Caco-2 (cell line): ENCODE results near the gene CHI3L2. TPM values are rescaled to one million over a fixed set of nuclear protein-coding genes. Genes with fewer than 3 reads are reported as not detected.

Experiments used
- BruUV-seq: library from RNA; stranded (reverse); fragments of 400-500 nt; replicated peaks from 2 replicates; lab custom pipeline; 2021; lab: Mats Ljungman, UMichigan
- CTCF ChIA-PET: fragments of 300-600 bp; sonication (Branson Sonifier 250); formaldehyde crosslinking; loops from one replicate; lab custom pipeline; 2022; ENCODE audit warnings: antibody characterized with exemption; lab: Charles Lee
- POLR2A ChIA-PET: fragments of 300-600 bp; sonication (Branson Sonifier 250); formaldehyde crosslinking; loops from one replicate; lab custom pipeline; 2022; ENCODE audit warnings: antibody characterized with exemption; lab: Charles Lee
- DNase-seq, 2 experiments: peaks; one replicate each; pipeline versions ENCODE4 v3.0.0 to v3.0.0-alpha.2; 2020 to 2022
- H3K27me3 ChIP-seq: replicated peaks from 2 replicates; pipeline ENCODE4 v1.6.0; 2011; ENCODE audit warnings: low read length; ENCODE audit not compliant: control insufficient read depth, insufficient read depth
- H3K36me3 ChIP-seq: 2 replicates; pipeline ENCODE4 v1.5.1; 2011; ENCODE audit warnings: low read length; ENCODE audit not compliant: control insufficient read depth, insufficient read depth
- H3K4me1 ChIP-seq: fragments of 250-450 bp; sonication (Bioruptor Pico); 2 replicates; pipeline ENCODE4 v1.5.1; 2020; ENCODE audit warnings: mild to moderate bottlenecking
- H3K4me3 ChIP-seq: 2 replicates; pipeline ENCODE4 v1.5.1; 2011; ENCODE audit warnings: low read depth, mild to moderate bottlenecking, control low read depth, low read length
- H3K9me3 ChIP-seq: fragments of 250-450 bp; sonication (Bioruptor Pico); 2 replicates; pipeline ENCODE4 v1.5.1; 2020; ENCODE audit warnings: mild to moderate bottlenecking, moderate library complexity
- H3K27ac Mint-ChIP-seq: one replicate; pipeline ENCODE4 v1.8.0; 2022; ENCODE audit warnings: mixed read lengths; ENCODE audit not compliant: unreplicated experiment
- H3K27me3 Mint-ChIP-seq: one replicate; pipeline ENCODE4 v1.8.0; 2022; ENCODE audit warnings: mixed read lengths; ENCODE audit not compliant: insufficient read depth, unreplicated experiment
- H3K36me3 Mint-ChIP-seq: one replicate; pipeline ENCODE4 v1.8.0; 2022; ENCODE audit warnings: mild to moderate bottlenecking, mixed read lengths; ENCODE audit not compliant: insufficient read depth, unreplicated experiment
- H3K4me1 Mint-ChIP-seq: one replicate; pipeline ENCODE4 v1.8.0; 2022; ENCODE audit warnings: low read depth, mixed read lengths; ENCODE audit not compliant: unreplicated experiment
- H3K4me3 Mint-ChIP-seq: one replicate; pipeline ENCODE4 v1.8.0; 2022; ENCODE audit warnings: mild to moderate bottlenecking, moderate library complexity, mixed read lengths; ENCODE audit not compliant: unreplicated experiment
- H3K9me3 Mint-ChIP-seq: one replicate; pipeline ENCODE4 v1.8.0; 2022; ENCODE audit warnings: mixed read lengths; ENCODE audit not compliant: unreplicated experiment
- CTCF ChIP-seq, 2 experiments: fragments of 200-600 bp in 1 of 2; IDR thresholded peaks; 1 replicate in 1 of 2; 2 replicates in 1 of 2; pipeline versions ENCODE4 v1.5.1 to v1.8.0; 2011 to 2022; ENCODE audit warnings: antibody characterized with exemption in 1 of 2, control low read depth in 1 of 2, inconsistent platforms in 1 of 2, low read depth in 1 of 2, low read length in 1 of 2, mild to moderate bottlenecking in 1 of 2, moderate library complexity in 1 of 2; ENCODE audit not compliant: insufficient read depth in 1 of 2, severe bottlenecking in 1 of 2, unreplicated experiment in 1 of 2
- intact Hi-C: fragments of 100-400 bp; cut with micrococcal nuclease; formaldehyde crosslinking; loops from one replicate; pipeline ENCODE4 v1.10.0; 2022; ENCODE audit not compliant: unreplicated experiment
- total RNA-seq: library from RNA; stranded (reverse); gene quantifications from 2 replicates; pipeline ENCODE4 v1.2.3, GENCODE V29; 2022

CHI3L2 gene
- total RNA-seq, 1 experiment from 2014 or later = not detected

GRCh38 chr1:111222308-111223125 is 5.0 kb upstream of the CHI3L2 start:
- CTCF ChIA-PET = interaction anchor here (0.5 to 1.3 kb wide), 4 partner anchors 38 to 180 kb away, joined by 3 to 13 read pairs (median 5); no protein-coding TSS in a partner anchor
- Histone ChIP-seq H3K4me1 (peaks cover 13% of the 10 kb centered on the region), H3K4me3 (no peak overlapping the region), H3K36me3 (no peaks in the 10 kb centered on the region), H3K27me3 (no peaks in the 10 kb centered on the region), H3K9me3 (no peaks in the 10 kb centered on the region)
- no peaks in the 10 kb centered on the region for H3K9me3 Mint-ChIP-seq
- peak; percentile 79 to 80 for DNase-seq
- no peaks in the 10 kb centered on the region for H3K27me3 Mint-ChIP-seq
- peak overlapping the region; percentile 21 for H3K27ac Mint-ChIP-seq
- BruUV-seq = no TSS peak
- peaks cover 9% of the 10 kb centered on the region for H3K36me3 Mint-ChIP-seq
- H3K4me1 Mint-ChIP-seq = peaks cover 18% of the 10 kb centered on the region
- intact Hi-C loops = loop anchor here (1.0 to 5.0 kb wide), 3 partner anchors 112 to 178 kb away; no protein-coding TSS in a partner anchor
- peak; percentile 69 to 74 for TF ChIP-seq CTCF (IDR thresholded peaks at IDR 0.05; ENCODE audit: insufficient read depth in 1 of 2, low read depth in 1 of 2, low read length in 1 of 2, severe bottlenecking in 1 of 2, unreplicated experiment in 1 of 2)
- POLR2A ChIA-PET = no interaction called here
- no peak overlapping the region for H3K4me3 Mint-ChIP-seq

- no TSS peak for BruUV-seq
- intact Hi-C loops = loop anchor here (1.0 to 5.0 kb wide), 3 partner anchors 111 to 177 kb away; no protein-coding TSS in a partner anchor
- Mint-ChIP-seq H3K9me3 (no peaks in the 10 kb centered on the region), H3K27me3 (no peaks in the 10 kb centered on the region), H3K27ac (peak overlapping the region; percentile 21), H3K4me1 (peaks cover 18% of the 10 kb centered on the region), H3K36me3 (peaks cover 9% of the 10 kb centered on the region), H3K4me3 (no peak overlapping the region)
- Histone ChIP-seq H3K4me3 (no peak overlapping the region), H3K4me1 (peaks cover 15% of the 10 kb centered on the region), H3K27me3 (no peaks in the 10 kb centered on the region), H3K9me3 (no peaks in the 10 kb centered on the region), H3K36me3 (no peaks in the 10 kb centered on the region)
- TF ChIP-seq CTCF (IDR thresholded peaks at IDR 0.05; ENCODE audit: insufficient read depth in 1 of 2, low read depth in 1 of 2, low read length in 1 of 2, severe bottlenecking in 1 of 2, unreplicated experiment in 1 of 2) = no peak
- CTCF ChIA-PET = interaction anchor here (0.9 to 1.3 kb wide), 3 partner anchors 110 to 179 kb away, joined by 3 to 13 read pairs (median 7); no protein-coding TSS in a partner anchor
- DNase-seq = no peak
- POLR2A ChIA-PET = no interaction called here
Observed at GRCh38 chr1:111223126-111223685, 4.3 kb upstream of the CHI3L2 start.

- H3K27me3 Mint-ChIP-seq = no peaks in the 10 kb centered on the region
- Histone ChIP-seq H3K36me3 (no peaks in the 10 kb centered on the region), H3K4me1 (peaks cover 18% of the 10 kb centered on the region), H3K27me3 (no peaks in the 10 kb centered on the region), H3K9me3 (no peaks in the 10 kb centered on the region), H3K4me3 (no peak overlapping the region)
- BruUV-seq = no TSS peak
- H3K4me1 Mint-ChIP-seq = peaks cover 18% of the 10 kb centered on the region
- no peak for TF ChIP-seq CTCF (IDR thresholded peaks at IDR 0.05; ENCODE audit: insufficient read depth in 1 of 2, low read depth in 1 of 2, low read length in 1 of 2, severe bottlenecking in 1 of 2, unreplicated experiment in 1 of 2)
- no peak overlapping the region for H3K27ac Mint-ChIP-seq
- H3K4me3 Mint-ChIP-seq = no peak overlapping the region
- intact Hi-C loops = no loop called here
- CTCF ChIA-PET = no interaction called here
- H3K9me3 Mint-ChIP-seq = no peaks in the 10 kb centered on the region
- POLR2A ChIA-PET = no interaction called here
- DNase-seq = no peak
- H3K36me3 Mint-ChIP-seq = peaks cover 9% of the 10 kb centered on the region
Observed at GRCh38 chr1:111225091-111225490, 2.4 kb upstream of the CHI3L2 start.
